Stimulated activated CD8-positive, alpha-beta memory T cell treated with anti-CD3 and anti-CD28 coated beads, Interleukin-4, amount 100 ng/mL, for 4 hours (primary cell): ENCODE data around the gene KDELR1.
"Not testable (repeated sequence)": the region's sequence is repeated elsewhere in the genome, so short reads cannot be mapped to it uniquely, and the experiment has no call there.

Experiments used
- DNase-seq, 2 donors: peaks; one replicate each; pipeline ENCODE4 v3.0.0-alpha.2; 2020; ENCODE audit warnings: low read depth in 2 of 2, low spot score in 1 of 2

KDELR1 gene

GRCh38 chr19:48371771-48372170, 19.6 kb downstream of the KDELR1 start:
- DNase-seq: not testable (repeated sequence)

GRCh38 chr19:48371367-48371766, 20.0 kb downstream of the KDELR1 start:
- no peak for DNase-seq

GRCh38 chr19:48370955-48371354, 20.4 kb downstream of the KDELR1 start:
- DNase-seq: no peak

GRCh38 chr19:48368936-48369335, 22.4 kb downstream of the KDELR1 start:
- DNase-seq: no peak

GRCh38 chr19:48367855-48368254, 23.5 kb downstream of the KDELR1 start:
- DNase-seq: no peak

GRCh38 chr19:48365602-48366001, 25.7 kb downstream of the KDELR1 start:
- DNase-seq: no peak

GRCh38 chr19:48364598-48365348, 26.6 kb downstream of the KDELR1 start:
- DNase-seq: no peak

- peak; percentile 85 to 95 for DNase-seq
Observed at GRCh38 chr19:48363810-48364597, 27.3 kb downstream of the KDELR1 start, which contains the start of the genes SYNGR4 and TMEM143. SYNGR4 (plus strand) TSS chr19:48364367; CDS start chr19:48365843, 1,476 bp downstream. TMEM143 (minus strand) TSS chr19:48363940; CDS start chr19:48363920, 20 bp downstream.

GRCh38 chr19:48363500-48363809, 27.9 kb downstream of the KDELR1 start:
- DNase-seq: no peak

GRCh38 chr19:48362716-48363499, 28.4 kb downstream of the KDELR1 start:
- DNase-seq: peak; percentile 68 to 75

GRCh38 chr19:48361912-48362311, 29.4 kb downstream of the KDELR1 start:
- no peak for DNase-seq

GRCh38 chr19:48359123-48359522, 32.2 kb downstream of the KDELR1 start:
- DNase-seq: no peak

- DNase-seq: no peak
Observed at GRCh38 chr19:48355365-48355954, 35.9 kb downstream of the KDELR1 start.

- DNase-seq: no peak
Observed at GRCh38 chr19:48354332-48354992, 36.9 kb downstream of the KDELR1 start.

GRCh38 chr19:48353677-48354076, 37.7 kb downstream of the KDELR1 start:
- DNase-seq: no peak

GRCh38 chr19:48351341-48351752, 40.0 kb downstream of the KDELR1 start:
- peak; percentile 47 to 77 for DNase-seq

GRCh38 chr19:48350856-48351255, 40.5 kb downstream of the KDELR1 start:
- DNase-seq: no peak

- DNase-seq: no peak
Observed at GRCh38 chr19:48348737-48349136, 42.6 kb downstream of the KDELR1 start.

GRCh38 chr19:48348045-48348444, 43.3 kb downstream of the KDELR1 start:
- no peak for DNase-seq

- no peak for DNase-seq
Observed at GRCh38 chr19:48346191-48346590, 45.2 kb downstream of the KDELR1 start.

- no peak for DNase-seq
Observed at GRCh38 chr19:48344892-48345291, 46.5 kb downstream of the KDELR1 start.
